HG03139 (cell line): ENCODE results near the gene CALML6.
"Not testable (repeated sequence)": the region's sequence is repeated elsewhere in the genome, so short reads cannot be mapped to it uniquely, and the experiment has no call there.

ENCODE experiments used
- ATAC-seq: cut with Tn5 transposase; IDR thresholded peaks from one replicate; pipeline ENCODE4 v1.9.1; 2021; ENCODE audit not compliant: unreplicated experiment

CALML6 gene

DNA sequence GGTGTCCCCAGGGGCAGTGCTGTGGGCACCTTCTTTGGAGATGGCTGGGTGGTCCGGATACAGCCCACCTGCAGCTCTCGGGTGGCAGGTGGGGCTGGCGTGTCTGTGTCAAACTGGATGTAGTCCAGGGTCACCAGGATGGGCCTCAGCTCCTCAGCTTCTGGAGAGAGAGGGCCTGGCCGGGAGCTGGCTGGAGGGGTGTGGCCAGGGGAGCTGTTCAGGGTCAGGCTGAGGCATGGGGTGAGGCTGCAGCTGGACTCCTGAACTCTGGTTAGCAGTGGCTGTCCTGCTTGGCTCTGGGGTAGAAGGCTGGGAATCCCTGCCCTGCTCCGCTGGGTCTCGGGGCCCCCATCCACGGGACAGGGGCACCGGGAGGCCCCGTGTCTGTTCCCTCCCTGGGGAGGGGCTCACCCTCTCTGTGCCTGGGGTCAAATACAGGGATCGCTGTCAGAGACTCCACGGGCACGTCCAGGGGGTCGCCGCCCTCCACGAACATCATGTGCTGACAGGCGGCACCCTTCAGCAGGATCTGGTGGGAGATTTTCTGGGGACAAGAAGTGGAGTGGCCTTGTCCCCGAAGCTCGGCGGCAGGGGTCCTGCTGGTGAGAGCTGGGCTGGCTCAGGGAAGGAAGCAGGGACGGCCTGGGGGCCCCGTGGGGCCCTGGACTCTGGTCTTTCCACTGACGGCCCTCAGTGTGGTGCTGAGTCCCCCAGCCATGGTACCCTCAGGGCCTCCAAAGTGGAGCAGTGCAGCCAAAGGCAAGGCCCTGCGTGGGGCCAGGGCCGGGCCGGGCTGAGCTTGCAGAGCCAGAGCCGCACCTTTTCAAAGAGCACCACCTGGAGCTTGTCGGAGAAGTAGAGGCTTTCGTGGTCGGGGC, 8.1 kb downstream of the CALML6 start:
- no peak for ATAC-seq

GRCh38 chr1:1924386-1924785, 9.3 kb downstream of the CALML6 start:
- no peak for ATAC-seq

GRCh38 chr1:1924849-1925248, 9.8 kb downstream of the CALML6 start:
- no peak for ATAC-seq

- ATAC-seq, result no peak
Measured at GRCh38 chr1:1925437-1926345, 10.6 kb downstream of the CALML6 start.

GRCh38 chr1:1926346-1926811, 11.3 kb downstream of the CALML6 start:
- ATAC-seq, result no peak

- no peak for ATAC-seq
Measured at GRCh38 chr1:1926886-1927660, 12.0 kb downstream of the CALML6 start.

DNA sequence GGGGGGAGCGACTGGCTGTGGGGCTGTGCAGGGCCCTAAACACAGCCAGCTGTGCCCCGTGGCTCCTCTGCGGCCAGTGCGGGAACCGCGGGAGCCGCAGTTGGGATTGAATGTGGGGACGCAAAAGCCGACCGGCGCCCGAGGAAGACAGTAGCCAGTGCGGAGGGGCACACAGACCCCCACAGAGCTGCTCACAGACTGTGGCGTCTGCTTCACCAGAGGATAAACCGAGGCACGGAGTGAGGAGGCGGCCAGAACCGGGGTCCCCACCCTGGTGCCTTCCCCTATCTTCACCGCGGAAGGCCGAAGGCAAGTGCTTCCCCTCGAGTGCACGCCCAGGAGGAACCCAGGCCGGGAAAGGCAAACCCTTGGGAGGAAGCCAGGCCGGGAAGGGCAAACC, 12.7 kb downstream of the CALML6 start:
- ATAC-seq, result no peak

GRCh38 chr1:1928231-1929101, 13.4 kb downstream of the CALML6 start:
- ATAC-seq, result no peak

DNA sequence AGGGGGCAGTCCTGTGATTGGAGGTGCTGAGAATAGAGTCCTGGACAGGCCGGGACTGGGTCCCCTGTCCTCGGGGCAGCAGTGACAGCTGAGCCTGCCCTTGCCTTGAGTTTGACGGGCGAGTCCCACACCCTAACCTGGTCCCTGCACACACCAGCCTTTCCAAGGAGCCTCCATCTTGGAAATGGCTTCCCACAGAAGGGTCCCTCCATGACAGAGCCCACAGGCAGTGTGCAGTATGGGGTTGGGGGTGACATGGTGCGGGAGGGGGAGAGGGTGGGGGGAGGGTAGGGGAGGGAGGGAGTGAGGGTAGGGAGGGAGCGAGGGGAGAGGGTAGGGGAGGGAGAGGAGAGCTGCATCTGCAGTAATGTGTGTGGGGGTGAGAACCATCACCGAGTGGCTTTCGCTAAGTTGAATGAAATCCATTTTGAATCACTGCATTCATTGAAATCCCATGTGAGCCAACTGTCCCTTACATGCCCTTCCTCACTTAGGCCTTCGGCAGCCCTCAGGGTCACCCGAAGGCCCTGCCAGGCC, 14.1 kb downstream of the CALML6 start:
- no peak for ATAC-seq

GRCh38 chr1:1929639-1930545, 14.8 kb downstream of the CALML6 start:
- no peak for ATAC-seq

DNA sequence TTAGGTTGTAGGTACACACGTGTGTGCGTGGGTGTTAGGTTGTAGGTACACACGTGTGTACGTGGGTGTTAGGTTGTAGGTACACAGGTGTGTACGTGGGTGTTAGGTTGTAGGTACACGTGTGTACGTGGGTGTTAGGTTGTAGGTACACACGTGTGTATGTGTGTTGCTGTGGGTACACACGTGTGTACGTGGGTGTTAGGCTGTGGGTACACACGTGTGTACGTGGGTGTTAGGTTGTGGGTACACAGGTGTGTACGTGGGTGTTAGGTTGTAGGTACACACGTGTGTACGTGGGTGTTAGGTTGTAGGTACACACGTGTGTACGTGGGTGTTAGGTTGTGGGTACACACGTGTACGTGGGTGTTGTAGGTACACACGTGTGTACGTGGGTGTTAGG, 19.8 kb downstream of the CALML6 start:
- not testable (repeated sequence) for ATAC-seq

DNA sequence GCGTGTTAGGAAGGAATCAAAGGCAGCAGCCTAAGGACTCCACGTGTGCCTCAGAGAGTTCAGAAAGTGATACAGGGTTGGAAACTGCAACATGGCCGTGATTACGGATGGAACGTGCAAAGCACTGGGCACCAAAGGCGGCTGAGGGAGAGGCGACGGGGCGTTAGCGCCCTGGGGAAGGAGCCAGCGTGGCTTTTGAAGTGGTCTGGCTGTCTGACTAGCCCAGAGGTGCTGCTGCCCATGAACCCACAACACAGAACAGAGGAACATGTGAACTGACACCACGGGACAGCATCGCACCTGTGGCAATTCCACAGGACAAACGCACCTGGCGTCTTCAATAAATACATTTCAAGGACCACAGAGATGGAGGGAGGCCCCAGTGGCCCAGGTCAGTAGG, 22.0 kb downstream of the CALML6 start:
- ATAC-seq, result no peak

DNA sequence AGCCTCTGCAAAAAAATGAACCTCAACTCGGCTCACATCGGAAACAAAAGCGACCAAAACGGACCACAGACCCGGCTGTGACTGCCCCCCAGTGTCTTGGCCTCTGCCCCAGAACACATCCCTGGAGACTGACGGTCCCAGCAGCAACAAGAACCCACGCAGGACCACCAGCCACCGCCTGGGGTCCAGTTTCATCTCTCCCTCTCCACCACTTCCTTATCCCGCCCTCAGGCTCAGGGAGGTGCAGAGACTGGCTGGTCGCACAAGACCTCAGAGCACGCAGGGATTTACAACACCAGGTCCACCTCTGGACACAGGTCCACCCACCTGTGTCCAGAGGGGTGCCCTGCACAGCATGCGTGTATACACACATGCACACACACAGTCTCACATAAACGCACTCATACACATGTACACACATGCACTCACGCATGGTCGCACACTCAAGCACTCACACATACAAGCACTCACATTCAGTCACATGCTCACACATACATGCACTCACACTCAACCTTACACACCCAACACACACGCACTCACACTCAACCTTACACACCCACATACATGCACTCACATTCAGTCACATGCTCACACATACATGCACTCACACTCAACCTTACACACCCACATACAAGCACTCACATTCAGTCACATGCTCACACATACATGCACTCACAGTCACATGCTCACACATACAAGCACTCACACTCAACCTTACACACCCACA, 22.7 kb downstream of the CALML6 start:
- no peak for ATAC-seq

DNA sequence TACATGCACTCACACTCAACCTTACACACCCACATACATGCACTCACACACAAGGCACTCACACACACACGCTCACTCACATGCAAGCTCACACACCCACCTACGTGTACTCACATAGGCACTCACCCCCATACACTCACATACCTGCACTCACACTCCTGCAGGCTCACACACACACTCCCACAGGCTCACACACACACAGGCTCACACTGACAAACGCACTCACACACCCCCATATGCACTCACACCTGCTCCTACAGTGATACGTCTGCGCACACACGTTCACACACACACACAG, 23.2 kb downstream of the CALML6 start:
- ATAC-seq, result no peak

DNA sequence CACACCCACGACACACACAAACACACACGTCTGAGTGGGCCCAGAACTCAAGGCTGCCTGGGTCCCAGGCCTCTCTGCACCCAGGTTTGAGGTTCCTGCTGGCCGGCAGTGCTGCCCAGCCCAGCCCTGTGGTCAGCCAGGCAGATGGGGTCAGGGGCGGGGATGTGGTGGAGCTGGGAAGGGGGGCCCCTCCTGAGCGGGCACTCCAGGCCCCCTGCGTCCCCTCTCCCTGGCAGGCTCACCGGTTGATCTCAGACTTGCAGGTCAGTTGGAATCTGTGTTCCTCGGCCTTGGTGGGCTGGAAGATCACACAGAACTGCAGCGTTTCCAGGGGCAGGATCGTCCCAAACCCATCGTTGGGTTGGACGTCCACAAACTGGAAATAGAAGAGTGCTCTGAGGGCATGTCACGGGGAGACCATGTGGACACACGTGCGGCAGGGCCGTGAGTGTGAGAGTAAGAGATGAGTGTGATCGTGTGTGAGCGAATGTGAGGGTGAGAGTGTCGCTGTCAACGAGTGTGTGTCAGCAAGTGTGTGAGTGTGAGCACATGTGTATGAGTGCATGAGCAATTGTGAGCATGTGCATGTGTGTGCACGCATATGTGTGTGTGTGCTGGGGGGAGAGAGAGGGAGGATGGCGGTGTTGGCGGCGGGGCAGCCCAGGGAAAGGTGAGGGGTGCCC, 23.7 kb downstream of the CALML6 start:
- no peak for ATAC-seq

DNA sequence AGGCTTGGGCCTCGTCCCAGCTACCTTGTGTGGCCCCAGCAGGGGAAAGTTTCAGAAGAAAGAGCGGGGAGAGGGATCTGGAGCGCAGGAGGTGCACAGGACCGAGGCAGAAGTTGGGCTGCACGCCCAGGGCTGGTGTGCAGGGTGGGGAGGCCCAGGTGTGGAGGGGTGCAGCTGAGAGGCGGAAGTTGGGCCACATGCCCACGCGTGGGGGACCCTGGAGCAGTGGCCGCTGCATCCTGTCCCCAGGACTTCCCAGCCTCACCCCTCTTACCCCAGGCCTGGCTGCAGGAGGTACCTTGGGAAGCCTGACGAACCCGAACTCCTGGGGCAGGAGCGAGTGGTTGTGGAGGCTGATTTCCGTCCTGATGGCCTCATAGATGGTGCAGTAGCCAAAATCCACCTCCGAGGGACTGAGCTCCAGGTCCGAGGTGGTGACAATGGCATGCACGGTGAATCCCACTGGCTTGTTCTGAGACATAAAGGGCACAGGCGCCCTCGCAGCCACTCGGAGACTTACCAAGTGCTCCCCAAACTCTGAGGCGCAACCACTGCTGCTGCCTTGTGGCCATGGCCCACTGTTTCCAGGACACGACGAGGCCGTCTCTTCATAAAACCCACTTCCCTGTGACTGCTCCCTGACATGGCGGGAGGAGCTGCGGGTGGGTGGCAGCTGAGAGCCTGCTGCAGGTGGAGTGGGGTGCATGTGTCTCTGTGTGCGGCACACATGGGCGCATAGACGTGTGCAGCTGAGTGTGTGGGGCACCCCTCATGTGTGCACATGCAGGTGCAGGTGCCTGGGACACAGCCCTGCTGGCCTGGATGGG, 24.4 kb downstream of the CALML6 start:
- no peak for ATAC-seq

DNA sequence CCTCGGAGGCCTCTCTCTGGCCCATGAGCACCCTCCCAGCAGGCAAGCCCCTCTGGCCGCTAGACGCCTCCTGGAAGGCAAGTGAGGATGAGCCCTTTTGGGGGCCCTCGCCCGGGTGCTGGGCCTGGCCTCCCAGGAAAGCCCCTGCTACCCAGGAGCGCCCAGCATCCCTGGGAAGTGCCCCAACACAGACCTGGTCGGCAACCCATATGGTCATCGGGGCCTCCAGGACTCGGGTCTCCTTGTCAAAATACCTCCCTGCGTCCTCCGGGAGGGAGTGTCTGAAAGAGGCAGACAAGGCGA, 25.0 kb downstream of the CALML6 start:
- ATAC-seq, result no peak
